HG03460 (cell line): ENCODE results near the gene GNG8.

Experiments
- ATAC-seq: cut with Tn5 transposase; IDR thresholded peaks from one replicate; pipeline ENCODE4 v1.9.1; 2021; ENCODE audit not compliant: unreplicated experiment

The GNG8 gene

DNA sequence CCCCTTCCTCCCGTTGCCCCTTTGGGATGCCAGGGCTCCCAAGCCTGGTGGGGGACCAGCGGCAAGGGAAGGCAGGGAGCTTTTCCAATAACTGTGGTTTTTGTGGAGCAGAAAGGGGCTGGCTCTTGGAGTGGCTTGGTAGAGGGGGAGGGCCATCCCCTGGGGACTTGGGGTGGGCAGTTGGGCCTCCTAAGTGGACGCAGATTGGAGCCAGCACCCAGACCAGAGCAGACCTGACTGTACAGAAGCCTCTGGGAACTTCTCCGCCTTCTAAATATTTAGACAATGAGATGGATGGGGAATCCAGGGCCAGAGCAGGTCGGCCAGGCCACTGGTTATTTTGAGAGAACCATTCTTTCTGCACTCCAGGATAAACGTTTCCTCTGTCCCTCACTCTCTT, 15.3 kb downstream of the GNG8 start:
- no peak for ATAC-seq

DNA sequence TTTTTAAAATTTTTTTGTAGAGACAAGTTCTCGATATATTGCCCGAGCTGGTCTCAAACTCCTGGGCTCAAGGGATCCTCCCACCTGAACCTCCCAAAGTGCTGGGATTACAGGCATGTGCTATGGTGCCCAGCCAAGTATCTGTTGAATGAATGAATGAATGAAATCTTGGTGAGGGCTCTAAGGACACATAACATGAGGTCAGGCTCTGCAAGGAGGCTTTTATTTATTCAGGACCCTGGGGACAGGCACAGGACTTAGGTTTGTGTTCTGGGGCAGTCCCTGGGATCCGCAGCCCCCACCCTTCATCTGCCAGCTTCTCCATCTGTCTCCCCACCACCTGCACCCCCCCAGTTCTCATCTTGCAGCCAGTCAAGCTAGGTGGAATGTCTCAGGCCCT, 15.7 kb downstream of the GNG8 start:
- ATAC-seq = no peak

DNA sequence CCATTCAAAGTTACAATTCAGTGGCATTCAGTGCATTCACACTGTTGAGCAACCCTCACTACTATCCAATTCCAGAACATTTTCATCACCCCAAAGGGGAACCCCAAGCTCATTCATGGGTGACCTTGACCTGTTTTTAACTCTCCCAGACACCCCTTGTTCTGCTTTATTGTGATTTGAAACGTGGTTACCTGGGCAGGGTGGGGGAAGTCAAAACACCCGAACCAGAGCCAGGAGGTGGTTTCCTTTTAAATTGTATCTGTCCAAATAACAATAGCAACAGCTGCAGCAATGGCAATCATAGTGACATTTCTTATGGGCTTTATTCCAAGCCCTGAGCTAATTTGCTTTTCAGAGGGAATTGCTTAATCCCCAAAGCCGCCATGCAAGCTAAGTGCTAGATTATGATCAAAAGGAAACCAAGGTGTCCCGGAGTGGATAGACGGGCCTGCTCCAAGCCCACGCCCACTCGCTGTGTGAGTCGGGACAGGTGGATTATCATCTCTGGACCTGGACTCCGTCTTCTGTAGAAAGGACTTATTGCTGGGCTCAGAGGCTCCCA, 17.3 kb downstream of the GNG8 start:
- no peak for ATAC-seq

DNA sequence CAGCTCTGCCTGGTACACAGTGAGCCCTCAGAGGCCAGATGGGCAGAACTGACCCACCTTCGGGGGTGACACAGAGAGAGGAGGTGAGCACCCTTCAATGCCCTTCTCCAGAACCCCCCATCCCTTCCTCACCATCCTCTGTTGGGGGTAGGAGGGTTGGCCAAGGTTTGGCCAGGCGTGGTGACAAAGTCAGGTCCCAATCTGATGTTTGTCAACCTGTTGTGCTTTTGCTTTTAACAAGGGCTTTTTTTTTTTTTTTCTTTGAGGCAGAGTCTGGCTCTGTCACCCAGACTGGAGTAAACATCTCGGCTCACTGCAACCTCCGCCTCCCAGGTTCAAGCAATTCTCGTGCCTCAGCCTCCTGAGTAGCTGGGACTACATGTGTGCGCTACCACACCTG, 18.4 kb downstream of the GNG8 start:
- ATAC-seq = no peak

DNA sequence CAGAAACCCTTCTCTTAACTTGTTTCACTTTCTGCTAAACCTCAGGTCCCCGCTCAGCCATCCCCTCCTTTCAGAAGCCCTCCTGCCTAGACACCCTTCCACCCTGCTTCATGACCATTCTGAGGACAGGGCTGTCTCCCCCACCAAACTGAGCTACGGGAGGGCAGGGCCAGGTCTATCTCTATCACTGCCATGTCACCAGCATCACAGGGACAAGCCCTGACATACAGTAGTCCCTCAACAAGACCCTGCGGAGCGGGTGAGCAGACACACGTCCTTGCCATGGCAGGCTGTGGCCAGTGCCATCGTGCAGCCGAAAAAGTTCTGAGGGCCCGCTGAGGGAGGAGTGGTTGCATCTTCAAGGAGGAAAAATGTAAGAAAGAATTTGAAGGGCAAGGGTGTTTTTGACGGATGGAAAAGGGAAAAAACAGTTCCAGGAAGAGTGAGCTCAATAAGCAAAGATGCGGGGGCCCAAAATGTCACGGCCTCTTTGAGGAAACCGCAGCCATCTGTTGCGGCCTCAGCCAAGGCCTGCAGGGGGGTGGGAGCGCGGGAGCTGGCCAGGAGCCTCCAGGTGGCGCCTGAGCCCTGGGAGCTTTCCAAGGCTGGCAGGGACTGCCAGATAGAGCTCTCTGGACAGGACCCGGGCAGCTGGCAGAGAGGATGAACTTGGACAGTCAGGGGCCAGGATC, 19.2 kb downstream of the GNG8 start:
- no peak for ATAC-seq

DNA sequence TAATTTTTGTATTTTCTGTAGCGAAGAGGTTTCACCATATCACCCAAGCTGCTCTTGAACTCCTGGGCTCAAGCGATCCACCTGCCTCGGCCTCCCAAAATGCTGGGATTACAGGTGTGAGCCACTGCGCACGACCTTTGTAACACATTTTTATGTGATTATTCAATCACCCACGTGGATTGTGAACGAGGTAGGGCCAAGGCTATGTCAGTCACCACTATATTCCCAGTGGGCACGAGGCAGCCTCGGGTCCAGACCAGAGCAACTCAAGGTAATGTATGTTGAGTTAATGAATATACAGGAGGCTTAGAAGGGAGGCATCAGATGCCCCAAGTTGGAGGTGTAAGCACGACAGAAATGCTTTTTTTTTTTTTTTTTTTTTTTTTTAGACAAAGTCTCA, 20.0 kb downstream of the GNG8 start:
- no peak for ATAC-seq

DNA sequence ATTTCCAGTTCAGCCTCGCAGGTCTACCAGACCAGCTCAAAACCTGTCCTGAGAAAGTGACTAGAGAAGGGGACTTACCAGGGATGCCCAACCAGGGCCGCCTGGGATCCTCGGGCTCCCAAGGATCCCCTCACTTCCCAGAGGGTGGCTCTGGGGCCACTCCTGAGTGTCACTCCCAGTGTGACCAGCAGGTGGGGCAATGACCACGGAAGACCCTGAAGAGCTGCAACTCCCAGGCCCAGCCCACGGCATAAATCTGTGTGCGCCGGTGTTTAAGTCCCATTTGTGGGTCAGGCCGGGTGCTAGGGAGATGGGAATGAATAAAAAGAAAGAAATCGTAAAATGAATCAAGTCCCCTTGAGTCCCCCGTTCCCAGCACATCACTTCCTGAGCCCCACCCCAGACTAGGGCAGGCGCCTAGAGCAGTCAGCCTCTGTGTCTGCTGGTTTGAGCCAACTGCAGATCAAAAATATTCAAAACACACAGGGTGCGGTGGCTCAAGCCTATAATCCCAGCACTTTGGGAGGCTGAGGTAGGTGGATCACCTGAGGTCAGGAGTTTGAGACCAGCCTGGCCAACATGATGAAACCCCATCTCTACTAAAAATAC, 21.8 kb downstream of the GNG8 start:
- no peak for ATAC-seq

DNA sequence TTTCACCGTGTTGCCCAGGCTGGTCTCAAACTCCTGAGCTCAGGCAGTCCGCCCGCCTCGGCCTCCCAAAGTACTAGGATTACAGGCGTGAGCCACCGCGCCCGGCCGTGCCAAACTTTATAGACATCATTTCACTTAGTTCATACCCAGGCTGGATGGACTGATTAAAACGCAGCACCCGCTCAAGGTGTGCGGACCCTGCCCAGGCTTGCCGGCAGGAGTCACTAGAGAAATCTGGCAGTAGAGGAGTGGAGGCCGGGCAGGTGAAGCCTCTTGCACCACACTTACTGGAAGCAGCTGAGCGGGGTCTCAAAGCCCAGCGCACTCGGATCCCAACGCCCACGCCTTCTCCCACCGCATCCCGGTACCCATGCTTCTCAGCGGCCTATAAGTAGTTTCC, 22.5 kb downstream of the GNG8 start:
- no peak for ATAC-seq

DNA sequence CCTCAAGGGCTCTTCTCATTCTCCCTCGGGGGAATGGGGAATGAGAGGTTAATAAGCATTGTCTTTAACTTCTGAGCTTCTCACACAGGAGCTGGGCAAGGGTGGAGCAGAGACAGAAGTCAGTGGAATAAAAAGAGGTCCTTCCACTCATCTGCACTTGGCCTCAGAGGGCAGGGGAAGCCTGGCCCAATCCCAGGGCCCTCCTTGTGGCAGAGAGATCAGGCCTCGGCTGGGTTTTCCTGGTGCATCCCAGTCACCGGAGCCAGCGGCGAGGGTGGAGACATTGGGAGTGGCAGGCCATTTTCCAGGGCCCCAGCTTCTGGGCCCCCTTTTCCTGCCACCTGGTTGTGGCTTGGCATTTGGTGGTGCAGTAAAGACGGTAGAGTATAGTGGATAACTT, 24.2 kb downstream of the GNG8 start:
- ATAC-seq = no peak

DNA sequence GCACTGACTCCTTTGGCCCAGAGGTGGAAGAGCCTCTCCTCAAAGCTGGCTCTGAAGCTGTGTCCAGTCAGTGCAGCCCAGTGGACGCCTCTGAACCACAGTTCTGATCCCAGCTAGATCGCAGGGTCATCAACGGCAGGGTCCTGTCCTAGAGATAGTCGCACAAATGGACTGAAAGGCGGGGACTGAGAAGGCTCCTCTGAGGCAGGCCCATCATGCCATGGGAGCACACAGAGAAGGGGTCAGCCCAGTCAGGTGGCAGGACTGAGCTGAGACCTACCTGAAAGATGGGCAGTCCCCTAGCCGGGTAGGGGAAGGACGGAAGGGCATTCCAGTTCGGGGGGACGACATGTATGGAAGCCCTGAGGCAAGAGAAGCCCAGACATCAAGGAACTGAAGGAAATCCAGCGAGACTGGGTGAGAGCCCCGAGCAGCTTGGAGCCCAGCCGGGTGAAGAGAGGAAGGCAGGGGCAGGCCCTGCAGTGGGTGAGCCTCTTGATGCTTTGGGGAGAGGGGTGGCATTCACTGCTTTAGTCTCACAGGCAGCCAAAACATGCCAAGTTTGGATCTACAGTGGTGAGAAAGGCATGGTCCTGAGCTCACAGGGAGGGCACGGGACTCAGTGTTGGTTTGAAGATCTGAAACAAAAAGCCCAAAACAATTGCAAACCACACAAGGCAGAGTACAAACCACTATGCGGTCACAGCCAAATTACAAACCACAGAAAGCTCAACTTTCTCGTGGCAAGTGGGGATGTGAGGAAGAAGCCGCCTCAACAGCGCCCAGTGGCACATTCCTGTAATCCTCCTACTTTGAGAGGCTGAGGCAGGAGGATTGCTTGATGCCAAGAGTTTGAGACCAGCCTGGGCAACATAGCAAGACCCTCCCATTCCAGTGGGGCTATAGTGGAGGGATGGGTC, 24.9 kb downstream of the GNG8 start:
- no peak for ATAC-seq

DNA sequence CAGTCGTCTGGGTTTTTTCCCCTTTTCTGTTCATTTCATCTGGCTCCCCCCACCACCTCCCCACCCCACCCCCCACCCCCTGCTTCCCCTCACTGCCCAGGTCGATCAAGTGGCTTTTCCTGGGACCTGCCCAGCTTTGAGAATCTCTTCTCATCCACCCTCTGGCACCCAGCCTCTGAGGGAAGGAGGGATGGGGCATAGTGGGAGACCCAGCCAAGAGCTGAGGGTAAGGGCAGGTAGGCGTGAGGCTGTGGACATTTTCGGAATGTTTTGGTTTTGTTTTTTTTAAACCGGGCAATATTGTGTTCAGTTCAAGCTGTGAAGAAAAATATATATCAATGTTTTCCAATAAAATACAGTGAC, 25.6 kb downstream of the GNG8 start:
- ATAC-seq = no peak

DNA sequence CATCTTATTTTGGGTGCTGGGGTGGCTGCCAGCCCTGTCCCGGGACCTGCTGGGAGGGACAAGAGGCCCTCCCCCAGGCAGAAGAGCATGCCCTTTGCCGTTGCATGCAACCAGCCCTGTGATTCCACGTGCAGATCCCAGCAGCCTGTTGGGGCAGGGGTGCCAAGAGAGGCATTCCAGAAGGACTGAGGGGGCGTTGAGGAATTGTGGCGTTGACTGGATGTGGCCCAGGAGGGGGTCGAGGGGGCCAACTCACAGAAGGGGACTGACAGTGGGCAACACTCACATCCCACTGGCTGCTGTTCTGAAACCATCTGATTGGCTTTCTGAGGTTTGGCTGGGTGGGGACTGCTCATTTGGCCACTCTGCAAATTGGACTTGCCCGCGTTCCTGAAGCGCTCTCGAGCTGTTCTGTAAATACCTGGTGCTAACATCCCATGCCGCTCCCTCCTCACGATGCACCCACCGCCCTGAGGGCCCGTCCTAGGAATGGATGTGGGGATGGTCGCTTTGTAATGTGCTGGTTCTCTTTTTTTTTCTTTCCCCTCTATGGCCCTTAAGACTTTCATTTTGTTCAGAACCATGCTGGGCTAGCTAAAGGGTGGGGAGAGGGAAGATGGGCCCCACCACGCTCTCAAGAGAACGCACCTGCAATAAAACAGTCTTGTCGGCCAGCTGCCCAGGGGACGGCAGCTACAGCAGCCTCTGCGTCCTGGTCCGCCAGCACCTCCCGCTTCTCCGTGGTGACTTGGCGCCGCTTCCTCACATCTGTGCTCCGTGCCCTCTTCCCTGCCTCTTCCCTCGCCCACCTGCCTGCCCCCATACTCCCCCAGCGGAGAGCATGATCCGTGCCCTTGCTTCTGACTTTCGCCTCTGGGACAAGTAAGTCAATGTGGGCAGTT, 26.2 kb downstream of the GNG8 start:
- ATAC-seq = no peak

DNA sequence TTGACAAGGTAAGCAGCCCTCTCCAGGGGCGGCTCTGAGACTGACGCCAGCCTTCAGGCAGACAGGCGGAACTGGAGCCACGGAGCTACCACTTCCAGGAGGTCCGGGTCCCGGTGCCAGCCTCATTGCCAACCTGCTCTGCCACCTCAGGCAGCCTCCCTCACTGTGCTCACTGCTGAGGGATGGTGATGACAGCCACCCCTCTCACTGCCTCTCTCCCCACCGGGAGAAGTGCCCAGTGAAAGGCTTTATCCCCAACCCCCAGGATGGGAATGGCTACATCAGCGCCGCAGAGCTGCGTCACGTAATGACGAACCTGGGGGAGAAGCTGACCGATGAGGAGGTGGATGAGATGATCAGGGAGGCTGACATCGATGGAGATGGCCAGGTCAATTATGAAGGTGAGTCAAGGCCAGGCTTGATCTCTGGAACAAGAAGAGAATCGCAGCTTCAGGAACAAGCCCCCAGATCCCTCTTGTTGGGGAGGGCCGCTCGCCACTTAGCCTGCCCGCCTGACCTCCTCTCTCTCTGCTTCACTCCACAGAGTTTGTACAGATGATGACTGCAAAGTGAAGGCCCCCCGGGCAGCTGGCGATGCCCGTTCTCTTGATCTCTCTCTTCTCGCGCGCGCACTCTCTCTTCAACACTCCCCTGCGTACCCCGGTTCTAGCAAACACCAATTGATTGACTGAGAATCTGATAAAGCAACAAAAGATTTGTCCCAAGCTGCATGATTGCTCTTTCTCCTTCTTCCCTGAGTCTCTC, 27.2 kb downstream of the GNG8 start:
- no peak for ATAC-seq

DNA sequence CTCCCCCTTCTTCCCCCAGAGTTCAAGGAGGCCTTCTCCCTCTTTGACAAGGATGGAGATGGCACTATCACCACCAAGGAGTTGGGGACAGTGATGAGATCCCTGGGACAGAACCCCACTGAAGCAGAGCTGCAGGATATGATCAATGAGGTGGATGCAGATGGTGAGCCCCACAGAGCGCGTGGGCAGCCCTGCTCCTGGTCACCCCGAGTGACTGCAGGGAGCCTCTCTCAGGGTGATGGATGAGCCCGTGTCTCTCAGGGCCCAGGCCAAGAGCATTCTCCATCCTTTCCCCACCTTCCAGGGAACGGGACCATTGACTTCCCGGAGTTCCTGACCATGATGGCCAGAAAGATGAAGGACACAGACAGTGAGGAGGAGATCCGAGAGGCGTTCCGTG, 27.8 kb downstream of the GNG8 start:
- no peak for ATAC-seq

DNA sequence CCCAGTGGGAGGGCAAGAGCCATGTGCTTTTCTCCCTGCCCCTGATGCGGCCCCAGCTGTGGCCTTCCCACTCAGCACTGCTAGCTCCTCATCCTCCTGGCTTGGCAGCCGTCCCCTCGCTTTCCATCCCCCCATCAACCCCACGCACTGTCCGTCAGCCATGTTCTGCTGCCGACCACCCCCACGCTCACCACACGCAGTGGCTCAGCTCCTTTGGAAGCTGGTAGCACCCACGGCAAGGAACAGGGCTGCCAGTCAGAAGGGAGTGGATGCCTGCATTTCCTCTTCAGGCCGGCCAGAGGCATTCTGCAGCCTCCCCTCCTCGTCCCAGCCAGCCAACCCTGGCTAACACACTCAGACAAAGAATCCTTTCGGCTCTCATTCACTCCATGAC, 28.6 kb downstream of the GNG8 start:
- ATAC-seq = no peak

DNA sequence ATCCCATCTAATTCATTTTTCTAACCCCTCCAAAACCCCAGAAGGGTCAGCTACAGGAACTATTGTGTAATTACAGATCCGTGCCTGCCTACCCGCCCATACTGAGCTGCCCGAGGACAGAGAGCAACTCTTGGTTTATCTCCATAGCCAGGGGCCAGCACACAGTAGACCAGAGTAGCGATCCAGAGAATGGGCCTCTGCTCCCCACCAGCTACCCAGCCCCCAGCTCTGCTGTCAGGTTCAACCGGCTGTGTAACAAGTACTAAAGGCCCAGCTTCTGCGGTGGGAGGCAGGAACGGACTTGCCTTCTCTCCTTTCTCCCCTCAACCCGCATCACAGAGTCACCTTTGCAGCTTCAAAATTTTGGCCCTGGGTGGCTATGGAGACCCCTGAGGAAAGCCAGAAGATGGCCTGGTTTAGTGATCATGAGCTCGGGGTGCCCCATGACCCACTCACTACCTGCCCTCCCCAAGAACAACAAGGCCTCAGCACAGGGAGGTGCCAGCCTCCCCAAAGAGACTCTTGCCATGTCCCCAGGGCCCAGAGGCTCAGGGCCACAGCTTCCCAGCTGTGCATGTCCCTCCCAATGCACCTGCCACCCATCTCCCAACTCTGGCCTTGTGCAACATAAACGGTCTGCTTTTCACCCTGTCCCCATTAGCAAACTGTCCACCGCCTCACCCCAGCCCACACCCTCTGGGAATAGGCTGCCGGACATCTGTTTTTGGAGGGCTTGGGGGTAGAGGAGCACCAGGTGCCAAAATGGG, 29.1 kb downstream of the GNG8 start:
- ATAC-seq = no peak

DNA sequence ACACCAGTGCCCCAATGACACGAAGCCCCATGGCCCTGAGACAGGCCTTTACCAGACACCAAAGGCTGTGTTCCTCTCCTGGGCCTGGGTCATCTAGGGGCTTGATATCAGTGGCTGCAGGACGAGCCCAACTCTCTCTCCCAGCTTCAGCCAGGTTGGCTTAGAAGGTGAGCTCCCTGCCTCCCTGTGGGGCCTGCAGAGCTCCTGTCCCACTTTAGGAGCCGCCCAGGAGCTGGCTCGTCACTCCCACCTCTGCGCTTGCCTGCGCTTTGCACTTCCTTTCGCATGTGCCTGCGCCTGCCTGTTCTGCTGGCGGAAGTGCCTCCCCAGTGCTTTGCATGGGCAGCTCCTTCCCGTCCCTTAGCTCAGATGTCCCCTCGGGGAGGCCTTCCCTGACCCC, 30.0 kb downstream of the GNG8 start:
- ATAC-seq = no peak

DNA sequence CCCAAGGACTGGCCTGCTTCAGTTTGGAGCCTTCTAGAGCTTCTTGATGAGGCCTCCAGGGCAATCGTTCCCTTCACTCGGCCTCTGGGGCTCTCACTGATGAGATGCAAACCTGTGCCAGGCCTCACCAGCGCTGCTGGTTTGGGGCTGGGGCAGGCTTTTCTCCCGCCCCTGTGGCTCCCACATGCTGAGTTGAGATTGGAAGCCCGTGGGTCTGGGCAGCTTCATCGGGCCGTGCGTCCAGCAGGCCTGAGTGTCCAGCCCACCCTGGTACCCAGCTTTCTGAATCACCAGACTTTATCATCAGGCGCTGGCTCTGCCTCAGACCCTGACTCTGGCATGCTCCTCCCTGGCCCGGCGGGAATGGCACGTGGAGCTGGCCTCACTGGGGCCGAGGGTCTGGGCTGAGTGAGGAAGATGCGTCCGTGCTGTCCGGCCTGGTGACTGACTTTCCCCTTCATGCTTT, 30.6 kb downstream of the GNG8 start:
- ATAC-seq = no peak

DNA sequence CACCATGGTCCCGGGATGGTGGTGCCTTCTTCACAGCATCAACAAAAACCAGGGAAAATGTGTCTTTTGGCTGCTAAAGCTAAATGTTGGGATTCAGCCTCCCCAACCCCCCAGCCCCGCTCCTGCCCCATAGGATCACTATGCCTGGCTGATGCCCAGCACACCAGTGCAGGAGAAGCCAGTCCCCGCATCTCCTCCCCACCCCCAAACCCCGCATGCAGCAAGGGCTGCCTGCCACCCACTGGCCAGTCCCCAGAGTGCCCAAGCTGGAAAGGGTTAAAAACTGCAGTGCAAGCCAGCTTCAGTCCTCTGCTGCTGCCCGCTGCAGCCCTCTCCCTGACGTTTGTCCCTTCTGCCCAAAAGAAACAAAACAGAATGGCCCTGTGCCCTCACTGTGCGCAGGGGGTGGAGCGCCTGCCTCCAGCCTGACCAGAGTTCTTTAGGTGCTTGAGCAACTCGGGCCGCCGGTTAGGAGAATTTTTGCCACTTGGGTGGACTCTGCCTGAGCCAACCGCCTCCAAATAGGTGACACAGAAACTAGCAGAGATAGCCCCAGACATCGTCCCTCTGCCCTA, 31.1 kb downstream of the GNG8 start:
- ATAC-seq = no peak
